B cell (primary cell): Measurements from ENCODE around the gene RRP15. TPM values are rescaled to one million over a fixed set of nuclear protein-coding genes. Genes with fewer than 3 reads are reported as not detected.

Source experiments
- ATAC-seq: fragments of 200-7000 bp; cut with Tn5 transposase; one replicate; pipeline ENCODE4 v1.10.0; 2021; ENCODE audit warnings: low read depth, mild to moderate bottlenecking, moderate number of reproducible peaks, moderate library complexity
- CTCF ChIA-PET: fragments of 350-600 bp; sonication (Branson Sonifier 250); formaldehyde crosslinking; loops from one replicate; lab custom pipeline; 2021; ENCODE audit warnings: antibody characterized with exemption, inconsistent platforms; lab: Charles Lee
- POLR2A ChIA-PET: fragments of 350-600 bp; sonication (Branson Sonifier 250); formaldehyde crosslinking; loops from one replicate; lab custom pipeline; 2021; ENCODE audit warnings: antibody characterized with exemption; lab: Charles Lee
- DNase-seq: peaks from one replicate; pipeline ENCODE4 v3.0.0; 2013
- H2AFZ ChIP-seq: 2 replicates; pipeline ENCODE4 v1.6.1; 2012; ENCODE audit warnings: mild to moderate bottlenecking, low read depth, low read length; ENCODE audit not compliant: insufficient read depth, poor library complexity, severe bottlenecking
- H3K27ac ChIP-seq, 2 donors: 1 replicate in 1 of 2; 2 replicates in 1 of 2; pipeline ENCODE4 v1.5.1; 2012 to 2013; ENCODE audit warnings: low read length in 2 of 2, mild to moderate bottlenecking in 2 of 2, moderate library complexity in 1 of 2
- H3K27me3 ChIP-seq, 4 experiments: fragments of 200-600 bp in 1 of 4; sonication (generic) in 1 of 4; replicated peaks in 1 of 4; 1 replicate in 2 of 4; 2 replicates in 2 of 4; pipeline versions ENCODE4 v1.6.1 to v1.7.0; 2013 to 2016; ENCODE audit warnings: low read length in 3 of 4, mild to moderate bottlenecking in 2 of 4, mixed read lengths in 1 of 4, moderate library complexity in 1 of 4; ENCODE audit not compliant: insufficient read depth in 4 of 4, control insufficient read depth in 3 of 4; ENCODE audit errors: control extremely low read depth in 1 of 4
- H3K36me3 ChIP-seq, 2 experiments: replicated peaks in 1 of 2; 1 replicate in 1 of 2; 2 replicates in 1 of 2; pipeline versions ENCODE4 v1.6.1 to v1.7.1; 2013; ENCODE audit warnings: low read length in 1 of 2; ENCODE audit not compliant: insufficient read depth in 2 of 2, control insufficient read depth in 1 of 2; ENCODE audit errors: control extremely low read depth in 1 of 2, extremely low read depth in 1 of 2
- H3K4me1 ChIP-seq, 2 donors: fragments of 200-600 bp in 1 of 2; sonication (generic) in 1 of 2; 1 replicate in 1 of 2; 2 replicates in 1 of 2; pipeline versions ENCODE4 v1.5.1 to v1.6.1; 2013 to 2017; ENCODE audit warnings: low read length in 2 of 2; ENCODE audit not compliant: control insufficient read depth in 2 of 2, insufficient read depth in 2 of 2
- H3K4me2 ChIP-seq: replicated peaks from 2 replicates; pipeline ENCODE3; 2012; ENCODE audit warnings: mild to moderate bottlenecking, low read depth, low read length; ENCODE audit not compliant: poor library complexity, severe bottlenecking
- H3K4me3 ChIP-seq, 5 experiments: fragments of 200-600 bp in 1 of 5; sonication (generic) in 1 of 5; 1 replicate in 3 of 5; 2 replicates in 2 of 5; pipeline versions ENCODE4 v1.5.1 to v1.7.0; 2011 to 2016; ENCODE audit warnings: low read length in 4 of 5, mild to moderate bottlenecking in 4 of 5, low read depth in 2 of 5, control low read depth in 1 of 5, moderate library complexity in 1 of 5; ENCODE audit not compliant: insufficient read depth in 1 of 5; ENCODE audit errors: control extremely low read depth in 1 of 5, extremely low read depth in 1 of 5
- H3K79me2 ChIP-seq: fragments of 200-600 bp; sonication (generic); one replicate; pipeline ENCODE4 v1.6.0; 2016; ENCODE audit warnings: low read length; ENCODE audit not compliant: control insufficient read depth, insufficient read depth
- H3K9ac ChIP-seq: fragments of 200-600 bp; sonication (generic); 2 replicates; pipeline ENCODE4 v1.6.1; 2017; ENCODE audit warnings: mild to moderate bottlenecking, low read length, moderate library complexity
- H3K9me3 ChIP-seq, 3 donors: one replicate each; pipeline versions ENCODE4 v1.6.1 to v1.7.1; 2013; ENCODE audit warnings: low read length in 2 of 3; ENCODE audit not compliant: control insufficient read depth in 2 of 3, insufficient read depth in 1 of 3; ENCODE audit errors: control extremely low read depth in 1 of 3
- H4K20me1 ChIP-seq: 2 replicates; pipeline ENCODE4 v1.6.0; 2012; ENCODE audit warnings: mild to moderate bottlenecking, low read length; ENCODE audit not compliant: insufficient read depth, control insufficient read depth, poor library complexity, severe bottlenecking
- H3K27ac Mint-ChIP-seq: one replicate; pipeline ENCODE4 v1.8.0; 2021; ENCODE audit warnings: mixed read lengths
- H3K27me3 Mint-ChIP-seq: one replicate; pipeline ENCODE4 v1.8.0; 2021; ENCODE audit warnings: mixed read lengths
- H3K4me1 Mint-ChIP-seq: one replicate; pipeline ENCODE4 v1.8.0; 2021; ENCODE audit warnings: mixed read lengths
- H3K4me3 Mint-ChIP-seq: one replicate; pipeline ENCODE4 v1.8.0; 2021; ENCODE audit warnings: mixed read lengths
- H3K9me3 Mint-ChIP-seq: one replicate; pipeline ENCODE4 v1.8.0; 2022; ENCODE audit warnings: mixed read lengths; ENCODE audit not compliant: insufficient read depth
- CTCF ChIP-seq: fragments of 200-600 bp; IDR thresholded peaks from one replicate; pipeline ENCODE4 v1.8.0; 2022; ENCODE audit warnings: antibody characterized with exemption, mild to moderate bottlenecking
- EZH2 ChIP-seq: IDR thresholded peaks from 2 replicates; pipeline ENCODE4 v1.6.1; 2012; ENCODE audit warnings: borderline replicate concordance, low read depth, mild to moderate bottlenecking, moderate library complexity, low read length; ENCODE audit not compliant: insufficient read depth, poor library complexity, severe bottlenecking
- WGBS: methylation state at CpG from one replicate; pipeline ENCODE4 v1.1.5; 2013; ENCODE audit warnings: missing lambda C conversion rate; ENCODE audit not compliant: insufficient coverage; 5-methylcytosine and 5-hydroxymethylcytosine counted together
- intact Hi-C: fragments of 100-400 bp; cut with micrococcal nuclease; formaldehyde crosslinking; loops from one replicate; pipeline ENCODE4 v1.10.0; 2022
- polyA plus RNA-seq: library from polyadenylated mRNA; depleted of rRNA; stranded (reverse); fragments of >200 nt; gene quantifications from 2 replicates; pipeline ENCODE4 v1.2.3, GENCODE V29; 2012
- small RNA-seq: library from RNA; depleted of rRNA; stranded (forward); fragments of <200 nt; gene quantifications from one replicate; pipeline ENCODE3, GENCODE V24; 2012; ENCODE audit warnings: low replicate concordance, low read depth; ENCODE audit not compliant: insufficient read length
- total RNA-seq, 2 donors: library from RNA; stranded (reverse); fragments of 120-200 nt in 1 of 2; gene quantifications; 1 replicate in 1 of 2; 2 replicates in 1 of 2; pipeline versions ENCODE4 v1.2.3 to v1.2.4, GENCODE V29; 2013 to 2022

RRP15 gene
- total and polyA plus RNA-seq, 2 donors (not counting 1 experiment from before 2014, with no cell fraction given) = 1.3 to 20.2 TPM

- Histone ChIP-seq H3K4me1 (no peaks in the 10 kb centered on the region), H3K36me3 (no peaks in the 10 kb centered on the region), H3K9me3 (no peaks in the 10 kb centered on the region), H3K27ac (no peak overlapping the region), H3K9ac (no peak overlapping the region), H3K27me3 (no peaks in the 10 kb centered on the region), H3K79me2 (no peaks in the 10 kb centered on the region), H2AFZ (no peak overlapping the region), H3K4me3 (no peak overlapping the region), H4K20me1 (no peaks in the 10 kb centered on the region), H3K4me2 (no peak overlapping the region)
- Mint-ChIP-seq H3K4me3 (no peak overlapping the region), H3K27ac (no peak overlapping the region), H3K27me3 (peaks cover 13% of the 10 kb centered on the region), H3K9me3 (no peaks in the 10 kb centered on the region), H3K4me1 (no peaks in the 10 kb centered on the region)
- 100% methylated on average over 1 of the region's 8 CpGs for WGBS
- TF ChIP-seq CTCF (no peak), EZH2 (no peak)
- CTCF ChIA-PET = no interaction called here
- intact Hi-C loops = no loop called here
- no peak for ATAC-seq
- no peak for DNase-seq
- POLR2A ChIA-PET = no interaction called here
Measured at GRCh38 chr1:218383681-218384080, 98.6 kb downstream of the RRP15 start.

- Mint-ChIP-seq H3K4me1 (no peaks in the 10 kb centered on the region), H3K27me3 (peaks cover 13% of the 10 kb centered on the region), H3K27ac (no peak overlapping the region), H3K4me3 (no peak overlapping the region), H3K9me3 (no peaks in the 10 kb centered on the region)
- WGBS = 94% methylated on average over 4 of the region's 6 CpGs
- no peak for DNase-seq
- H3K4me3 ChIP-seq = no peak overlapping the region
- no peaks in the 10 kb centered on the region for H3K79me2 ChIP-seq
- H3K27ac ChIP-seq = no peak overlapping the region
- intact Hi-C loops = no loop called here
- no peak for ATAC-seq
- H4K20me1 ChIP-seq = no peaks in the 10 kb centered on the region
- H3K36me3 ChIP-seq = no peaks in the 10 kb centered on the region
- H3K9me3 ChIP-seq = no peaks in the 10 kb centered on the region
- no peaks in the 10 kb centered on the region for H3K27me3 ChIP-seq
- H3K4me1 ChIP-seq = no peaks in the 10 kb centered on the region
- TF ChIP-seq EZH2 = no peak
- no peak for TF ChIP-seq CTCF
- H2AFZ ChIP-seq = no peak overlapping the region
- ChIA-PET CTCF (no interaction called here), POLR2A (no interaction called here)
- H3K4me2 ChIP-seq = no peak overlapping the region
- no peak overlapping the region for H3K9ac ChIP-seq
Measured at GRCh38 chr1:218384581-218384993, 99.5 kb downstream of the RRP15 start.

Small RNA genes lying within 50 kb of the gene (small RNA-seq; reads per million reads assigned to genes)
- gene AC096638.1 = not detected

Other genes with a start within 250 kb of the RRP15 start
- 0.32 and 0.76 TPM in 2 replicates for gene TGFB2, start 60.0 kb downstream of the RRP15 start, total RNA-seq
- 0.25 and 0.55 TPM in 2 replicates for gene TGFB2, start 60.0 kb downstream of the RRP15 start, polyA plus RNA-seq